ENCODE results near the gene BRD3. TPM values are rescaled to one million over a fixed set of nuclear protein-coding genes. Genes with fewer than 3 reads are reported as not detected.

The BRD3 gene
- total RNA-seq, 1 experiment from 2014 or later: 61.6 TPM

- Histone ChIP-seq H3K36me3 (ENCODE audit: insufficient read depth, low read length, poor library complexity, severe bottlenecking) (no peaks in the 10 kb centered on the region), H3K4me3 (ENCODE audit: low read depth, low read length, poor library complexity, severe bottlenecking) (no peak overlapping the region), H3K4me1 (ENCODE audit: insufficient read depth, low read length, poor library complexity, severe bottlenecking) (no peaks in the 10 kb centered on the region), H3K9me3 (ENCODE audit: low read depth, low read length, poor library complexity, severe bottlenecking) (no peaks in the 10 kb centered on the region), H3K27me3 (replicated peaks; ENCODE audit: insufficient read depth, low read depth, low read length, poor library complexity) (peaks cover 6% of the 10 kb centered on the region), H3K27ac (ENCODE audit: low read depth, low read length, poor library complexity, severe bottlenecking) (no peak overlapping the region)
- ChIA-PET POLR2A (ENCODE audit: low non-redundant PET) (no interaction called here), CTCF (no interaction called here)
- no peak for DNase-seq (ENCODE audit: low spot score)
- no peak for TF ChIP-seq CTCF (conservative IDR thresholded peaks at IDR 0.05; ENCODE audit: low read depth, low read length)
- TF ChIP-seq EZH2 (IDR thresholded peaks at IDR 0.05; ENCODE audit: borderline replicate concordance, low read depth, low read length, poor library complexity, severe bottlenecking): no peak
- intact Hi-C loops (cut with micrococcal nuclease; ENCODE audit: unreplicated experiment): loop anchor here (10.0 kb wide), 1 partner anchor 940 kb away; the partner anchor contains the start of gene RALGDS
- BruUV-seq (replicated peaks): no TSS peak
These were observed 3.1 kb downstream of the BRD3 start for GRCh38 chr9:134064711-134065110.

GRCh38 chr9:134063571-134064450 lies 4.0 kb downstream of the BRD3 start:
- Histone ChIP-seq H3K9me3 (ENCODE audit: low read depth, low read length, poor library complexity, severe bottlenecking) (no peaks in the 10 kb centered on the region), H3K36me3 (ENCODE audit: insufficient read depth, low read length, poor library complexity, severe bottlenecking) (no peaks in the 10 kb centered on the region), H3K4me1 (ENCODE audit: insufficient read depth, low read length, poor library complexity, severe bottlenecking) (no peaks in the 10 kb centered on the region), H3K27ac (ENCODE audit: low read depth, low read length, poor library complexity, severe bottlenecking) (no peak overlapping the region), H3K27me3 (replicated peaks; ENCODE audit: insufficient read depth, low read depth, low read length, poor library complexity) (no peaks in the 10 kb centered on the region), H3K4me3 (ENCODE audit: low read depth, low read length, poor library complexity, severe bottlenecking) (no peak overlapping the region)
- ChIA-PET CTCF (no interaction called here), POLR2A (ENCODE audit: low non-redundant PET) (no interaction called here)
- no TSS peak for BruUV-seq (replicated peaks)
- no peak for DNase-seq (ENCODE audit: low spot score)
- intact Hi-C loops (cut with micrococcal nuclease; ENCODE audit: unreplicated experiment): loop anchor here (10.0 kb wide), 1 partner anchor 939 kb away; the partner anchor contains the start of gene RALGDS
- TF ChIP-seq CTCF (conservative IDR thresholded peaks at IDR 0.05; ENCODE audit: low read depth, low read length) (no peak), EZH2 (IDR thresholded peaks at IDR 0.05; ENCODE audit: borderline replicate concordance, low read depth, low read length, poor library complexity, severe bottlenecking) (no peak)

- DNase-seq (ENCODE audit: low spot score): no peak
- ChIA-PET POLR2A (ENCODE audit: low non-redundant PET) (no interaction called here), CTCF (no interaction called here)
- no peak overlapping the region for H3K4me3 ChIP-seq (ENCODE audit: low read depth, low read length, poor library complexity, severe bottlenecking)
- TF ChIP-seq CTCF (conservative IDR thresholded peaks at IDR 0.05; ENCODE audit: low read depth, low read length): no peak
- TF ChIP-seq EZH2 (IDR thresholded peaks at IDR 0.05; ENCODE audit: borderline replicate concordance, low read depth, low read length, poor library complexity, severe bottlenecking): no peak
- H3K36me3 ChIP-seq (ENCODE audit: insufficient read depth, low read length, poor library complexity, severe bottlenecking): no peaks in the 10 kb centered on the region
- intact Hi-C loops (cut with micrococcal nuclease; ENCODE audit: unreplicated experiment): loop anchor here (10.0 kb wide), 1 partner anchor 938 kb away; the partner anchor contains the start of gene RALGDS
- no peaks in the 10 kb centered on the region for H3K27me3 ChIP-seq (replicated peaks; ENCODE audit: insufficient read depth, low read depth, low read length, poor library complexity)
- no TSS peak for BruUV-seq (replicated peaks)
- no peaks in the 10 kb centered on the region for H3K9me3 ChIP-seq (ENCODE audit: low read depth, low read length, poor library complexity, severe bottlenecking)
- H3K27ac ChIP-seq (ENCODE audit: low read depth, low read length, poor library complexity, severe bottlenecking): no peak overlapping the region
- no peaks in the 10 kb centered on the region for H3K4me1 ChIP-seq (ENCODE audit: insufficient read depth, low read length, poor library complexity, severe bottlenecking)
These were observed 4.7 kb downstream of the BRD3 start for GRCh38 chr9:134063088-134063570.

All from A673 (cell line).